H9 (cell line): ENCODE measurements around the gene ANKRD23. TPM values are rescaled to one million over a fixed set of nuclear protein-coding genes. Genes with fewer than 3 reads are reported as not detected.

Source experiments
- DNase-seq: peaks from one replicate; pipeline ENCODE4 v3.0.0-alpha.2; 2017
- H2AFZ ChIP-seq: one replicate; pipeline ENCODE4 v1.6.1; 2013; ENCODE audit warnings: mild to moderate bottlenecking, low read length, control low read depth, moderate library complexity
- H2AK5ac ChIP-seq: 2 replicates; pipeline ENCODE4 v1.6.1; 2013; ENCODE audit warnings: low read length, control low read depth, mixed read lengths; ENCODE audit not compliant: insufficient read length
- H2BK120ac ChIP-seq: one replicate; pipeline ENCODE4 v1.6.1; 2013; ENCODE audit warnings: low read depth, mild to moderate bottlenecking, low read length, control low read depth, inconsistent platforms; ENCODE audit not compliant: poor library complexity, severe bottlenecking
- H2BK12ac ChIP-seq: 2 replicates; pipeline ENCODE4 v1.6.1; 2013; ENCODE audit warnings: low read length, control low read depth, mixed read lengths, low read depth; ENCODE audit not compliant: insufficient read length
- H2BK15ac ChIP-seq: 2 replicates; pipeline ENCODE4 v1.6.1; 2013; ENCODE audit warnings: low read depth, low read length, control low read depth
- H2BK20ac ChIP-seq: one replicate; pipeline ENCODE4 v1.6.1; 2013; ENCODE audit warnings: low read depth, mild to moderate bottlenecking, low read length, control low read depth, inconsistent platforms; ENCODE audit not compliant: poor library complexity, severe bottlenecking
- H2BK5ac ChIP-seq: 2 replicates; pipeline ENCODE4 v1.6.1; 2013; ENCODE audit warnings: low read length, control low read depth, mixed read lengths; ENCODE audit not compliant: insufficient read length
- H3K14ac ChIP-seq: 2 replicates; pipeline ENCODE4 v1.6.1; 2013; ENCODE audit warnings: low read length, control low read depth; ENCODE audit not compliant: insufficient read depth
- H3K18ac ChIP-seq: 2 replicates; pipeline ENCODE4 v1.6.1; 2013; ENCODE audit warnings: low read depth, mild to moderate bottlenecking, mixed read lengths, low read length, control low read depth; ENCODE audit not compliant: insufficient read length
- H3K23ac ChIP-seq: 2 replicates; pipeline ENCODE4 v1.6.1; 2013; ENCODE audit warnings: low read length, control low read depth, mixed read lengths, low read depth; ENCODE audit not compliant: insufficient read length
- H3K23me2 ChIP-seq: 2 replicates; pipeline ENCODE4 v1.6.1; 2013; ENCODE audit warnings: low read depth, mild to moderate bottlenecking, mixed read lengths, low read length, control low read depth; ENCODE audit not compliant: insufficient read length, poor library complexity, severe bottlenecking
- H3K27ac ChIP-seq: 2 replicates; pipeline ENCODE4 v1.5.1; 2013; ENCODE audit warnings: low read length, control low read depth, mixed read lengths, low read depth; ENCODE audit not compliant: insufficient read length
- H3K27me3 ChIP-seq: 2 replicates; pipeline ENCODE4 v1.6.1; 2013; ENCODE audit warnings: low read length, control low read depth, inconsistent platforms; ENCODE audit not compliant: insufficient read depth
- H3K4ac ChIP-seq: 2 replicates; pipeline ENCODE4 v1.6.1; 2013; ENCODE audit warnings: low read depth, mild to moderate bottlenecking, control low read depth, inconsistent platforms, low read length, moderate library complexity
- H3K4me1 ChIP-seq: 2 replicates; pipeline ENCODE4 v1.6.1; 2013; ENCODE audit warnings: low read length, control low read depth, inconsistent platforms; ENCODE audit not compliant: insufficient read depth
- H3K4me2 ChIP-seq: 2 replicates; pipeline ENCODE4 v1.6.1; 2013; ENCODE audit warnings: low read length, control low read depth, mixed read lengths; ENCODE audit not compliant: insufficient read length, insufficient read depth
- H3K56ac ChIP-seq: 2 replicates; pipeline ENCODE4 v1.6.1; 2013; ENCODE audit warnings: low read depth, mild to moderate bottlenecking, mixed read lengths, low read length, control low read depth; ENCODE audit not compliant: insufficient read length
- H3K79me1 ChIP-seq: 2 replicates; pipeline ENCODE4 v1.6.1; 2013; ENCODE audit warnings: low read depth, mild to moderate bottlenecking, moderate library complexity, low read length, control low read depth, inconsistent platforms; ENCODE audit not compliant: insufficient read depth, poor library complexity, severe bottlenecking
- H3K79me2 ChIP-seq: 2 replicates; pipeline ENCODE4 v1.6.1; 2013; ENCODE audit warnings: low read length, control low read depth, inconsistent platforms; ENCODE audit not compliant: insufficient read depth
- H3K9ac ChIP-seq: 2 replicates; pipeline ENCODE4 v1.6.1; 2013; ENCODE audit warnings: low read length, control low read depth, mixed read lengths; ENCODE audit not compliant: insufficient read length; ENCODE audit errors: extremely low read depth
- H3K9me3 ChIP-seq: one replicate; pipeline ENCODE4 v1.6.1; 2013; ENCODE audit warnings: low read depth, low read length, inconsistent platforms; ENCODE audit not compliant: control insufficient read depth
- H3T11ph ChIP-seq: one replicate; pipeline ENCODE4 v1.6.1; 2013; ENCODE audit warnings: mild to moderate bottlenecking, low read length, control low read depth, inconsistent platforms
- H4K20me1 ChIP-seq: one replicate; pipeline ENCODE4 v1.6.1; 2013; ENCODE audit not compliant: control insufficient read depth, insufficient read length, insufficient read depth
- H4K5ac ChIP-seq: 2 replicates; pipeline ENCODE4 v1.6.1; 2013; ENCODE audit warnings: low read depth, mild to moderate bottlenecking, mixed read lengths, low read length, control low read depth; ENCODE audit not compliant: insufficient read length
- H4K8ac ChIP-seq: replicated peaks from 2 replicates; pipeline ENCODE4 v1.6.1; 2013; ENCODE audit warnings: low read length, control low read depth, mixed read lengths, low read depth; ENCODE audit not compliant: insufficient read length
- H4K91ac ChIP-seq: 2 replicates; pipeline ENCODE4 v1.6.1; 2013; ENCODE audit warnings: low read depth, mild to moderate bottlenecking, moderate library complexity, mixed read lengths, low read length, control low read depth; ENCODE audit not compliant: insufficient read length
- H3K27ac Mint-ChIP-seq, 3 experiments: 2 replicates in 2 of 3; 3 replicates in 1 of 3; pipeline ENCODE4 v1.8.0; 2020 to 2021; ENCODE audit warnings: mixed read lengths in 3 of 3, mild to moderate bottlenecking in 1 of 3, moderate library complexity in 1 of 3
- H3K27me3 Mint-ChIP-seq: 2 replicates; pipeline ENCODE4 v1.8.0; 2021; ENCODE audit warnings: low read depth, mild to moderate bottlenecking, moderate library complexity, mixed read lengths
- H3K36me3 Mint-ChIP-seq, 3 experiments: 2 replicates in 2 of 3; 3 replicates in 1 of 3; pipeline ENCODE4 v1.8.0; 2020 to 2021; ENCODE audit warnings: low read depth in 3 of 3, mixed read lengths in 3 of 3; ENCODE audit not compliant: insufficient read depth in 1 of 3
- H3K4me1 Mint-ChIP-seq, 2 experiments: 2 replicates each; pipeline ENCODE4 v1.8.0; 2020; ENCODE audit warnings: mixed read lengths in 2 of 2
- H3K4me3 Mint-ChIP-seq, 2 experiments: 2 replicates in 1 of 2; 3 replicates in 1 of 2; pipeline ENCODE4 v1.8.0; 2020 to 2021; ENCODE audit warnings: mild to moderate bottlenecking in 2 of 2, mixed read lengths in 2 of 2, moderate library complexity in 1 of 2
- H3K9me3 Mint-ChIP-seq, 2 experiments: 2 replicates in 1 of 2; 3 replicates in 1 of 2; pipeline ENCODE4 v1.8.0; 2020; ENCODE audit warnings: mild to moderate bottlenecking in 2 of 2, mixed read lengths in 2 of 2, moderate library complexity in 1 of 2
- WGBS: extraction: QIAGEN DNeasy Blood & Tissue Kit; methylation state at CpG from one replicate; pipeline ENCODE4 v1.1.7; 2013; ENCODE audit warnings: missing lambda C conversion rate, low lambda C conversion rate, mixed read lengths; ENCODE audit not compliant: insufficient read length; ENCODE audit errors: extremely low coverage; 5-methylcytosine and 5-hydroxymethylcytosine counted together
- total RNA-seq: library from RNA; stranded (reverse); gene quantifications from 2 replicates; pipeline ENCODE4 v1.2.1, GENCODE V29; 2021
- TF ChIP-seq, protein P1 (sequence below): fragments of 200-600 bp; sonication (generic); conservative IDR thresholded peaks from 3 replicates; pipeline ENCODE4 v1.8.0; 2021; ENCODE audit warnings: antibody characterized with exemption, mild to moderate bottlenecking

ANKRD23 gene
- total RNA-seq, 1 experiment from 2014 or later, result 2.4 TPM

DNA sequence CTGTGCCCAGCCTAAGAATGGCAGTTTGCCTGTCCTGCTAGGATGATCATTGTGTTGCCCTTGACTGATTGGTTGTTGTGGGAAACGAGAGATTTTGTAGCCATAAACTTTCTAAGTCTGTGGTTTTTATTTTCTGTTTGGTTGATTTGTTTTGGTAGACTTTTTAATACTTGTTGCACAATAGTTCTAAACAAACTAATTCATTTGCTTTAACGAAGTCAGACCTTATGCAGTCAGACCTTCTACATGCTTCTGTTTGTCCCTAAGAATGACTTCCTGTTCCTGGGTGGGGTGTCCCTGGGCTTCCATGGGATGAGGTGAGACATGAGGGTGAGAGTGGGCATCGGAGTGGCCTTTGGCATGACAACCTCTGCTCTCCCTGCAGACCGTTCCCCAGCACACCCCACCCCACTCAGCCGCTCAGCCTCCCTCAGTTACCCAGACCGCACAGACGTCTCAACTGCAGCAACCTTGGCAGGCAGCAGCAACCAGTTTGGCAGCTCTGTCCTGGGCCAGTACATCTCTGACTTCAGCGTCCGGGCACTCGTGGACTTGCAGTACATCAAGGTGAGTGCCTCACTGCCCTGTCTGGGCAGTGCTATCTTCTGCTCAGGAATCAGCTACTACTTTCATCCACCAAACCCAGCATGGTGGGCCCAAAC, 35.5 kb downstream of the ANKRD23 start:
- Histone ChIP-seq H3K27ac (no peak overlapping the region), H2BK5ac (no peak overlapping the region), H4K91ac (no peak overlapping the region), H3K9me3 (no peaks in the 10 kb centered on the region), H2BK20ac (no peak overlapping the region), H3K18ac (no peak overlapping the region), H4K20me1 (no peaks in the 10 kb centered on the region), H3K27me3 (no peaks in the 10 kb centered on the region), H2BK120ac (no peak overlapping the region), H3K23ac (no peak overlapping the region), H3K79me1 (no peaks in the 10 kb centered on the region), H3K4ac (no peak overlapping the region), H3K9ac (no peak overlapping the region), H3K4me1 (no peaks in the 10 kb centered on the region), H2AK5ac (no peak overlapping the region), H2BK15ac (no peak overlapping the region), H3K14ac (no peak overlapping the region), H4K8ac (no peak overlapping the region), H3K4me2 (no peak overlapping the region), H3K23me2 (no peaks in the 10 kb centered on the region), H2AFZ (no peak overlapping the region), H2BK12ac (no peak overlapping the region), H3K79me2 (no peaks in the 10 kb centered on the region), H3K56ac (no peak overlapping the region), H4K5ac (no peak overlapping the region), H3T11ph (no peak overlapping the region)
- peaks cover 0 to 4% of the 10 kb centered on the region in 2 experiments; a peak in 1 of 5 replicates for H3K9me3 Mint-ChIP-seq
- WGBS, result no CpG with 5 or more reads among the region's 10 CpGs
- H3K27me3 Mint-ChIP-seq, result no peaks in the 10 kb centered on the region; the same call in 1 of the 2 replicates
- H3K4me3 Mint-ChIP-seq, result no peak overlapping the region
- no peaks in the 10 kb centered on the region for H3K4me1 Mint-ChIP-seq
- H3K36me3 Mint-ChIP-seq, result peaks cover 8 to 11% (median 9%) of the 10 kb centered on the region in 3 experiments
- TF ChIP-seq, protein P1, sequence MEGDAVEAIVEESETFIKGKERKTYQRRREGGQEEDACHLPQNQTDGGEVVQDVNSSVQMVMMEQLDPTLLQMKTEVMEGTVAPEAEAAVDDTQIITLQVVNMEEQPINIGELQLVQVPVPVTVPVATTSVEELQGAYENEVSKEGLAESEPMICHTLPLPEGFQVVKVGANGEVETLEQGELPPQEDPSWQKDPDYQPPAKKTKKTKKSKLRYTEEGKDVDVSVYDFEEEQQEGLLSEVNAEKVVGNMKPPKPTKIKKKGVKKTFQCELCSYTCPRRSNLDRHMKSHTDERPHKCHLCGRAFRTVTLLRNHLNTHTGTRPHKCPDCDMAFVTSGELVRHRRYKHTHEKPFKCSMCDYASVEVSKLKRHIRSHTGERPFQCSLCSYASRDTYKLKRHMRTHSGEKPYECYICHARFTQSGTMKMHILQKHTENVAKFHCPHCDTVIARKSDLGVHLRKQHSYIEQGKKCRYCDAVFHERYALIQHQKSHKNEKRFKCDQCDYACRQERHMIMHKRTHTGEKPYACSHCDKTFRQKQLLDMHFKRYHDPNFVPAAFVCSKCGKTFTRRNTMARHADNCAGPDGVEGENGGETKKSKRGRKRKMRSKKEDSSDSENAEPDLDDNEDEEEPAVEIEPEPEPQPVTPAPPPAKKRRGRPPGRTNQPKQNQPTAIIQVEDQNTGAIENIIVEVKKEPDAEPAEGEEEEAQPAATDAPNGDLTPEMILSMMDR, result no peak
- H3K27ac Mint-ChIP-seq, result peak overlapping the region in 1 of 3 experiments; percentile 29; a peak in 1 of 7 replicates
- DNase-seq, result no peak
